Sigmoid colon (tissue), 4 donors: ENCODE data around the gene CELA3A.

Experiments used
- EP300 ChIP-seq, 4 donors: sonication (generic); formaldehyde crosslinking; IDR thresholded peaks; one replicate each; pipeline ENCODE4 v1.6.1; 2017; ENCODE audit warnings: antibody characterized with exemption in 4 of 4
- POLR2A ChIP-seq, 2 donors: fragments of 450-650 bp; IDR thresholded peaks; one replicate each; pipeline ENCODE4 v1.6.1; 2016; ENCODE audit warnings: antibody characterized with exemption in 2 of 2, mild to moderate bottlenecking in 2 of 2, moderate library complexity in 2 of 2
- POLR2AphosphoS5 ChIP-seq, 4 donors: sonication (generic); formaldehyde crosslinking; IDR thresholded peaks; one replicate each; pipeline ENCODE4 v1.6.1; 2017; ENCODE audit warnings: antibody characterized with exemption in 4 of 4
- TF ChIP-seq, protein P1 (sequence below), 4 experiments: fragments of 450-650 bp in 3 of 4; fragments of 200-600 bp in 1 of 4; IDR thresholded peaks; one replicate each; pipeline ENCODE4 v1.5.1; 2016 to 2019; ENCODE audit warnings: antibody characterized with exemption in 4 of 4, mild to moderate bottlenecking in 3 of 4, moderate library complexity in 2 of 4

DNA sequence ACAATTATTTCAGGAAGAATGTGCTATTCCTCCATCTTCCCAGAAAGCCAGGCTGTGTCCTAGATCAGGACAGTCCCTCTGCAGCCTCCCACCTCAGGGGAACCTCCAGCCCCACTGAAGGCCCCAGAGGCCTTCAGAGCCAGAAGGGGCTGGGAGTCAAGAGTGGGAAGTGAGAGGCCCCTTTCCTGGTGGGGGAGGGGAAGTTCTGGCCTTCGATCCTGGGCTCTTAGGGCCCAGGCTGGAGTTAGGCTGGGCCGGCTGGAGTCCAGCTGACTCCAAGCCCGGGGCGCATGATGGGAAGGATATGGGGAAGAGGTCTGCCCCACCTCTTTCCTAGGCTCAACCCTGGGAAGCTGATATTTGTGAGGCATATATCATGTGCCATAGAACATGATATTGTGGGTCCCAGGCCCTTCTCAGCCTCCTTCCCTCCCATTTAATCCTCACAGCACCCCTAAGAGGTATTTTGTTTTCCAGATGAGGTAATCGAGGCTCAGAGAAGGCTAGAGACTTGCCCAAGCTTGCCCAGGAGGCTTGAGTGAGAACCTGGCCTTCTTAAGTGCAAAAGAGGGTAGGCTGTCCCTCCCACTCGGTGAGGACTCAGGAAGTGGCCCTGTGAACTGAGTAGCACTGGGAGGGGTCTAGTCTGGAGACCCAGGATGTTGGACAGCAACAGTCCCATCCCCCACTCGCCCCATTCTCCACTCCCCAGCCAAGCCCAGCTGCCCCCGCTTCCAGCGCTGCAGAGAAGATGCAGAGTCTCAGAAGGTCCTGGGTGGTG lies 45.8 kb upstream of the CELA3A start:
- TF ChIP-seq, protein P1, sequence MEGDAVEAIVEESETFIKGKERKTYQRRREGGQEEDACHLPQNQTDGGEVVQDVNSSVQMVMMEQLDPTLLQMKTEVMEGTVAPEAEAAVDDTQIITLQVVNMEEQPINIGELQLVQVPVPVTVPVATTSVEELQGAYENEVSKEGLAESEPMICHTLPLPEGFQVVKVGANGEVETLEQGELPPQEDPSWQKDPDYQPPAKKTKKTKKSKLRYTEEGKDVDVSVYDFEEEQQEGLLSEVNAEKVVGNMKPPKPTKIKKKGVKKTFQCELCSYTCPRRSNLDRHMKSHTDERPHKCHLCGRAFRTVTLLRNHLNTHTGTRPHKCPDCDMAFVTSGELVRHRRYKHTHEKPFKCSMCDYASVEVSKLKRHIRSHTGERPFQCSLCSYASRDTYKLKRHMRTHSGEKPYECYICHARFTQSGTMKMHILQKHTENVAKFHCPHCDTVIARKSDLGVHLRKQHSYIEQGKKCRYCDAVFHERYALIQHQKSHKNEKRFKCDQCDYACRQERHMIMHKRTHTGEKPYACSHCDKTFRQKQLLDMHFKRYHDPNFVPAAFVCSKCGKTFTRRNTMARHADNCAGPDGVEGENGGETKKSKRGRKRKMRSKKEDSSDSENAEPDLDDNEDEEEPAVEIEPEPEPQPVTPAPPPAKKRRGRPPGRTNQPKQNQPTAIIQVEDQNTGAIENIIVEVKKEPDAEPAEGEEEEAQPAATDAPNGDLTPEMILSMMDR (IDR thresholded peaks at IDR 0.05), result no peak
- TF ChIP-seq EP300 (IDR thresholded peaks at IDR 0.05) (no peak), POLR2A (IDR thresholded peaks at IDR 0.05) (no peak), POLR2AphosphoS5 (IDR thresholded peaks at IDR 0.05) (no peak)
